Esophagus muscularis mucosa (tissue), 3 donors: Measurements from ENCODE around the gene CYBA.

Experiments used
- POLR2A ChIP-seq: fragments of 450-650 bp; IDR thresholded peaks from one replicate; pipeline ENCODE4 v1.6.1; 2017; ENCODE audit warnings: antibody characterized with exemption, moderate library complexity, mild to moderate bottlenecking, low read depth
- POLR2AphosphoS5 ChIP-seq, 2 donors: sonication (generic); formaldehyde crosslinking; IDR thresholded peaks; one replicate each; pipeline ENCODE4 v1.6.1; 2017; ENCODE audit warnings: antibody characterized with exemption in 2 of 2
- TF ChIP-seq, protein P1 (sequence below), 3 experiments: fragments of 200-600 bp in 2 of 3; fragments of 450-650 bp in 1 of 3; sonication (generic) in 2 of 3; IDR thresholded peaks; one replicate each; pipeline ENCODE4 v1.5.1; 2017 to 2019; ENCODE audit warnings: antibody characterized with exemption in 3 of 3, mild to moderate bottlenecking in 2 of 3, moderate library complexity in 1 of 3

DNA sequence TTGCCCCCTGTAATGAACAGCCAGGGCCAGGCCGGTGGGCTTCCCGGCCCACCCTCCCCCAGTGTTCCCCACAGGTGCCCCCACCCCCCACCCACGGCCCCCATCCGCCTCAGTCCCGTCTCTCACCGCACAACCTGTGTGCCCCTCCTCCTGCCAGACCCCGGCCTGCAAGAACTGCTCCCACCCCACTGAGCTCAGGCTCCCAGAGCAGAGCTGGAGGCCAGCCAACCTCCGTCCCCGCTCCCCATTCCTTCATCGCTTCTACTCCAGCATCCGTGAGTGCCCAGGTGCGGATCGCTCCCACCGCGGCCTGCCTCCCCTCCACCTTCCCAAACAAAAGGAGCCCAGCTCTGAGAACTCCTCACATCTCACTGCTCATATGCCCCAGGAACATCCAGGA, 7.9 kb upstream of the CYBA start:
- TF ChIP-seq, protein P1, sequence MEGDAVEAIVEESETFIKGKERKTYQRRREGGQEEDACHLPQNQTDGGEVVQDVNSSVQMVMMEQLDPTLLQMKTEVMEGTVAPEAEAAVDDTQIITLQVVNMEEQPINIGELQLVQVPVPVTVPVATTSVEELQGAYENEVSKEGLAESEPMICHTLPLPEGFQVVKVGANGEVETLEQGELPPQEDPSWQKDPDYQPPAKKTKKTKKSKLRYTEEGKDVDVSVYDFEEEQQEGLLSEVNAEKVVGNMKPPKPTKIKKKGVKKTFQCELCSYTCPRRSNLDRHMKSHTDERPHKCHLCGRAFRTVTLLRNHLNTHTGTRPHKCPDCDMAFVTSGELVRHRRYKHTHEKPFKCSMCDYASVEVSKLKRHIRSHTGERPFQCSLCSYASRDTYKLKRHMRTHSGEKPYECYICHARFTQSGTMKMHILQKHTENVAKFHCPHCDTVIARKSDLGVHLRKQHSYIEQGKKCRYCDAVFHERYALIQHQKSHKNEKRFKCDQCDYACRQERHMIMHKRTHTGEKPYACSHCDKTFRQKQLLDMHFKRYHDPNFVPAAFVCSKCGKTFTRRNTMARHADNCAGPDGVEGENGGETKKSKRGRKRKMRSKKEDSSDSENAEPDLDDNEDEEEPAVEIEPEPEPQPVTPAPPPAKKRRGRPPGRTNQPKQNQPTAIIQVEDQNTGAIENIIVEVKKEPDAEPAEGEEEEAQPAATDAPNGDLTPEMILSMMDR (IDR thresholded peaks at IDR 0.05), result no peak
- no peak for TF ChIP-seq POLR2A
- no peak for TF ChIP-seq POLR2AphosphoS5 (IDR thresholded peaks at IDR 0.05)
